Breast epithelium (tissue), 4 donors: Measurements from ENCODE around the gene PDHA1. TPM values are rescaled to one million over a fixed set of nuclear protein-coding genes. Genes with fewer than 3 reads are reported as not detected.

Experiments used
- DNase-seq, 2 donors: peaks; one replicate each; pipeline ENCODE4 v3.0.0-alpha.2; 2019; ENCODE audit warnings: low spot score in 2 of 2
- H3K27ac ChIP-seq, 2 donors: fragments of 200-600 bp; sonication (generic) in 1 of 2; one replicate each; pipeline ENCODE4 v1.5.1; 2016 to 2019; ENCODE audit warnings: mild to moderate bottlenecking in 1 of 2
- H3K27me3 ChIP-seq, 2 donors: fragments of 200-600 bp; sonication (generic) in 1 of 2; one replicate each; pipeline versions ENCODE4 v1.5.1 to v1.6.0; 2017 to 2019; ENCODE audit warnings: control low read depth in 1 of 2, mild to moderate bottlenecking in 1 of 2
- H3K36me3 ChIP-seq: fragments of 200-600 bp; one replicate; pipeline ENCODE4 v1.5.1; 2019
- H3K4me1 ChIP-seq, 2 donors: fragments of 200-600 bp; sonication (generic); one replicate each; pipeline ENCODE4 v1.5.1; 2016 to 2019; ENCODE audit warnings: control low read depth in 1 of 2
- H3K4me3 ChIP-seq, 3 donors: fragments of 200-600 bp; sonication (generic); 1 replicate in 2 of 3; 2 replicates in 1 of 3; pipeline ENCODE4 v1.5.1; 2016 to 2019; ENCODE audit warnings: mild to moderate bottlenecking in 3 of 3, moderate library complexity in 2 of 3
- H3K9me3 ChIP-seq, 2 donors: fragments of 200-600 bp; sonication (generic) in 1 of 2; one replicate each; pipeline ENCODE4 v1.5.1; 2016 to 2019; ENCODE audit warnings: control low read depth in 1 of 2
- POLR2A ChIP-seq: fragments of 450-650 bp; IDR thresholded peaks from one replicate; pipeline ENCODE4 v1.6.1; 2016; ENCODE audit warnings: antibody characterized with exemption, mild to moderate bottlenecking, moderate library complexity
- POLR2AphosphoS5 ChIP-seq, 3 donors: sonication (generic); formaldehyde crosslinking; IDR thresholded peaks; one replicate each; pipeline ENCODE4 v1.6.1; 2017; ENCODE audit warnings: antibody characterized with exemption in 3 of 3
- intact Hi-C: fragments of 100-400 bp; cut with DNase I; formaldehyde crosslinking; loops from one replicate; pipeline ENCODE4 v1.15.1; 2023; ENCODE audit warnings: low total_unique reads
- total RNA-seq, 3 donors: library from RNA; depleted of rRNA; stranded (reverse); fragments of >200 nt; gene quantifications; one replicate each; pipeline ENCODE4 v1.1.0, GENCODE V29; 2016
- TF ChIP-seq, protein P1 (sequence below), 3 donors: fragments of 450-650 bp; IDR thresholded peaks; one replicate each; pipeline ENCODE4 v1.5.1; 2016 to 2017; ENCODE audit warnings: antibody characterized with exemption in 3 of 3, mild to moderate bottlenecking in 3 of 3, moderate library complexity in 3 of 3

PDHA1 gene
- total RNA-seq, 3 donors from 2014 or later = 54.7 to 58.4 (median 55.7) TPM

DNA sequence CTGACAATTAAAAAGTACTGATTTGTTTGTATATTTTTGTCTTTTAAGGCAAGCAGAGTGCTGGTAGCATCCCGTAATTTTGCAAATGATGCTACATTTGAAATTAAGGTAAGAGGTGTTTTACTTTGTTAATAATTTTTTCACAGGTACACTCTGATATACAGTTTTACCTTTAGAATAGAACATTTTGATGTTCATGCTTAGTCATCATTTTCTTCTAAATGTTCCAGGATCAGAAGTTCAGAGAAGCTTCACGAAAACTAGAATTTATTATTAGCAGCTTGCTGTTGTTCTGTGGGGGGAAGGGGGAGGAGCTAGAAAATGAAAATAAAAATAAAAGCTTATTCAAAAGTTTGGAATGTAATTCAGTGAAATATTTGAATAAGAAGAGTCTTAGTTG, 5.5 kb downstream of the PDHA1 start:
- Histone ChIP-seq H3K36me3 (no peaks in the 10 kb centered on the region), H3K4me1 (no peaks in the 10 kb centered on the region), H3K27ac (no peak overlapping the region), H3K9me3 (no peaks in the 10 kb centered on the region), H3K4me3 (no peak overlapping the region), H3K27me3 (peaks cover 0 to 2% of the 10 kb centered on the region in 2 donors)
- DNase-seq = no peak
- intact Hi-C loops = no loop called here
- no peak for TF ChIP-seq POLR2AphosphoS5 (IDR thresholded peaks at IDR 0.05)
- TF ChIP-seq, protein P1, sequence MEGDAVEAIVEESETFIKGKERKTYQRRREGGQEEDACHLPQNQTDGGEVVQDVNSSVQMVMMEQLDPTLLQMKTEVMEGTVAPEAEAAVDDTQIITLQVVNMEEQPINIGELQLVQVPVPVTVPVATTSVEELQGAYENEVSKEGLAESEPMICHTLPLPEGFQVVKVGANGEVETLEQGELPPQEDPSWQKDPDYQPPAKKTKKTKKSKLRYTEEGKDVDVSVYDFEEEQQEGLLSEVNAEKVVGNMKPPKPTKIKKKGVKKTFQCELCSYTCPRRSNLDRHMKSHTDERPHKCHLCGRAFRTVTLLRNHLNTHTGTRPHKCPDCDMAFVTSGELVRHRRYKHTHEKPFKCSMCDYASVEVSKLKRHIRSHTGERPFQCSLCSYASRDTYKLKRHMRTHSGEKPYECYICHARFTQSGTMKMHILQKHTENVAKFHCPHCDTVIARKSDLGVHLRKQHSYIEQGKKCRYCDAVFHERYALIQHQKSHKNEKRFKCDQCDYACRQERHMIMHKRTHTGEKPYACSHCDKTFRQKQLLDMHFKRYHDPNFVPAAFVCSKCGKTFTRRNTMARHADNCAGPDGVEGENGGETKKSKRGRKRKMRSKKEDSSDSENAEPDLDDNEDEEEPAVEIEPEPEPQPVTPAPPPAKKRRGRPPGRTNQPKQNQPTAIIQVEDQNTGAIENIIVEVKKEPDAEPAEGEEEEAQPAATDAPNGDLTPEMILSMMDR (IDR thresholded peaks at IDR 0.05) = no peak
- no peak for TF ChIP-seq POLR2A

DNA sequence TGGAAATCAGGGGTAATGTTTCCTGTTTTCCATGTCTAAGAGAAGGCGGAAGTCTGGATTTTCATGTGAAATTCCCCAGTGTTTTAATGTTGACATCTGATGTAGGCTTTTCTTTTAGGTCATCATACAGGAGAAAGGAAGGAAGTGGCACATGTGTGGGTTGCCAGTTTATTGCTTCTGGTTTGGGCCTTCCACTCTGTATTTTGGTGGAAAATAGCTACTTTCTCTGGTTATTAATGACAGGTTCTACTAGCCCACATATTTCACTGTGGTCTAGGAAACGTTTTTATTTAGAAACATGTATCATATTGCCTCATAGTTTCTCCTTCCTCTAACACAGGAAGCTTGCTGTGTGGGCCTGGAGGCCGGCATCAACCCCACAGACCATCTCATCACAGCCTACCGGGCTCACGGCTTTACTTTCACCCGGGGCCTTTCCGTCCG, 7.2 kb downstream of the PDHA1 start:
- H3K36me3 ChIP-seq = no peaks in the 10 kb centered on the region
- DNase-seq = no peak
- no peaks in the 10 kb centered on the region for H3K4me1 ChIP-seq
- H3K9me3 ChIP-seq = no peaks in the 10 kb centered on the region
- intact Hi-C loops = no loop called here
- H3K27me3 ChIP-seq = peaks cover 0 to 10% of the 10 kb centered on the region in 2 donors
- H3K27ac ChIP-seq = no peak overlapping the region
- TF ChIP-seq POLR2A (no peak), POLR2AphosphoS5 (IDR thresholded peaks at IDR 0.05) (no peak)
- TF ChIP-seq, protein P1 (IDR thresholded peaks at IDR 0.05) = no peak
- H3K4me3 ChIP-seq = no peak overlapping the region

DNA sequence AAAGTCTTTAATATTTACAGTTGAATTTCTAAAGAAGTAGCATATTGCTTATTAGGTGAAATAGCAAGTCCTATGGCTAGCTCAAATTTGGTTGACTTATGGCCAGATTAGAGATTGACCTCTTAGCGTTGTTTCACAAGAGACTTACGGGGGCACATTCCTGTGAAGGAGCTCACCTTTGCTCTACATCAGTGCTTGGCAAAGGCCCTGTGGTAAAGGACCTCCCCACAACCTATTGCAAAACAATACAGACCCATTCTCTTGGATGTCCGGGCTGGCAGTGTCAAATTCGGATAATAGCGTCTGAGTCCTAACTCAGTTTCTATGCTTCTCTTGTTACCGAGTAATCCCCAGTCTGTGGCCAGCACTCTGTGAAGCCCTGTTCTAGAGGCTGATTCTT, 10.9 kb downstream of the PDHA1 start:
- TF ChIP-seq POLR2A = no peak
- TF ChIP-seq POLR2AphosphoS5 (IDR thresholded peaks at IDR 0.05) = no peak
- TF ChIP-seq, protein P1 (IDR thresholded peaks at IDR 0.05) = no peak
- Histone ChIP-seq H3K9me3 (no peaks in the 10 kb centered on the region), H3K27ac (no peak overlapping the region), H3K4me3 (no peak overlapping the region), H3K27me3 (peaks cover 0 to 10% of the 10 kb centered on the region in 2 donors), H3K36me3 (peaks cover 2% of the 10 kb centered on the region), H3K4me1 (no peaks in the 10 kb centered on the region)
- no peak for DNase-seq
- intact Hi-C loops = no loop called here

DNA sequence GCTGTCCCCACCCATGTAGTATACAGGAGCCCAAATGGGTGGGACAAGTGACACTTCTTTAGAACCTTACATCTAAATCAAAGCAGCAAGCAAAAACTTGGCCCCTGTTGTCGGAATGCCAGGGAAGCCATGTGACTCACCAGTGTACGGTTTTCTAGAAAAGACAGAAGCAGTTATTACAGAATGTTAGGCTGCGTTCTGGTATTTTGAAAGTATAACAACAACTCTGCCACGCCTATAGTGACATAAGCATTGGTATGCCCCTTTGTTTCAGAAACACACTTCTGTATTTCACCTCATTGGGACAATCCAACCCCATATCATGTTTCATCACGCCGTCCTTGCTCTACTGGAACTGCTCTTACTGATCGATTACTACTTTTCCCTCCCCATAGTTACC, 14.8 kb downstream of the PDHA1 start:
- Histone ChIP-seq H3K36me3 (peaks cover 2% of the 10 kb centered on the region), H3K27ac (no peak overlapping the region), H3K4me1 (no peaks in the 10 kb centered on the region), H3K4me3 (no peak overlapping the region), H3K27me3 (peaks cover 0 to 10% of the 10 kb centered on the region in 2 donors), H3K9me3 (no peaks in the 10 kb centered on the region)
- intact Hi-C loops = no loop called here
- TF ChIP-seq POLR2A (no peak), POLR2AphosphoS5 (IDR thresholded peaks at IDR 0.05) (no peak)
- TF ChIP-seq, protein P1 (IDR thresholded peaks at IDR 0.05) = no peak
- DNase-seq = no peak

DNA sequence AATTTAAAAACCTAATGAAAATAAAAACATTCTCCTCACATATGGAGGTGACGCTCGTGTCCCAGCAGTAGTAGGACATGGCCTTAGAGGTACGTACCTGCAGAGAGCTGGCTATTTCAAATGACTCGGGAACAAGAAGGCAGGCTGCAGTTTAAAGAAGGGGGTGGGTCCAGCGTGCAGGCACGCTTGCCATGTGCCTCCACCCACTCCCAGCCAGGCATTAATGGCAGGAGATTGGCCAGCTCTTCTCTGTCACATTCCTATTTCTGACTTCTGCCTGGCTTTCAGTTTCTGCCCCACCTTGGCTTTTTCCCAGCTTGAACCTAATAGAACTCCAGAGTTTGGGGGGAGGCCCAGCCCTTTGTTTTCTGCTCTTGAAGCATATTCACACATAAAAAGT, 17.2 kb downstream of the PDHA1 start:
- H3K4me3 ChIP-seq = no peak overlapping the region
- no peak for TF ChIP-seq POLR2A
- TF ChIP-seq POLR2AphosphoS5 (IDR thresholded peaks at IDR 0.05) = no peak
- TF ChIP-seq, protein P1 (IDR thresholded peaks at IDR 0.05) = no peak
- H3K4me1 ChIP-seq = no peaks in the 10 kb centered on the region
- intact Hi-C loops = no loop called here
- no peak for DNase-seq
- peaks cover 2% of the 10 kb centered on the region for H3K36me3 ChIP-seq
- H3K9me3 ChIP-seq = no peaks in the 10 kb centered on the region
- H3K27me3 ChIP-seq = no peaks in the 10 kb centered on the region
- H3K27ac ChIP-seq = no peak overlapping the region
